Glomerular visceral epithelial cell (primary cell): ENCODE results near the gene FAM89A.
"Not testable (repeated sequence)": the region's sequence is repeated elsewhere in the genome, so short reads cannot be mapped to it uniquely, and the experiment has no call there.

Experiments used
- DNase-seq: peaks from one replicate; pipeline ENCODE4 v3.0.0-alpha.2; 2016; ENCODE audit errors: extremely low spot score

FAM89A gene

GRCh38 chr1:230992100-230992774, 47.8 kb downstream of the FAM89A start:
- no peak for DNase-seq

- no peak for DNase-seq
Observed at GRCh38 chr1:230987448-230987847, 52.6 kb downstream of the FAM89A start.

- peak; percentile 74 for DNase-seq
Observed at GRCh38 chr1:230986976-230987375, 53.1 kb downstream of the FAM89A start.

GRCh38 chr1:230985711-230986110, 54.3 kb downstream of the FAM89A start:
- DNase-seq, result peak; percentile 49

GRCh38 chr1:230984622-230985515, 55.2 kb downstream of the FAM89A start:
- not testable (repeated sequence) for DNase-seq

GRCh38 chr1:230983811-230984210, 56.2 kb downstream of the FAM89A start:
- DNase-seq, result no peak

GRCh38 chr1:230982696-230983095, 57.4 kb downstream of the FAM89A start:
- no peak for DNase-seq

GRCh38 chr1:230979952-230980351, 60.1 kb downstream of the FAM89A start:
- no peak for DNase-seq

- DNase-seq, result no peak
Observed at GRCh38 chr1:230979389-230979716, 60.7 kb downstream of the FAM89A start.

- DNase-seq, result peak; percentile 99
Observed at GRCh38 chr1:230978491-230979388, 61.3 kb downstream of the FAM89A start, which contains the start of the genes ARV1 and TTC13. TSS of gene ARV1 (plus strand) at chr1:230979094. CDS start at chr1:230979106, 12 bp downstream. TSS of gene TTC13 (minus strand) at chr1:230978861. CDS start at chr1:230978830, 31 bp downstream.

- DNase-seq, result peak; percentile 27
Observed at GRCh38 chr1:230977761-230978490, 62.1 kb downstream of the FAM89A start.

- no peak for DNase-seq
Observed at GRCh38 chr1:230976825-230977747, 63.0 kb downstream of the FAM89A start.

GRCh38 chr1:230976360-230976759, 63.7 kb downstream of the FAM89A start:
- DNase-seq, result no peak

- DNase-seq, result no peak
Observed at GRCh38 chr1:230975636-230976035, 64.4 kb downstream of the FAM89A start.

GRCh38 chr1:230972855-230973271, 67.2 kb downstream of the FAM89A start:
- peak; percentile 8 for DNase-seq

- DNase-seq, result no peak
Observed at GRCh38 chr1:230971771-230972170, 68.3 kb downstream of the FAM89A start.

GRCh38 chr1:230970432-230970831, 69.6 kb downstream of the FAM89A start:
- DNase-seq, result no peak
